Astrocyte (in vitro differentiated cells and primary cell): ENCODE data around the gene CCDC91. TPM values are rescaled to one million over a fixed set of nuclear protein-coding genes. Genes with fewer than 3 reads are reported as not detected.
"Not testable (repeated sequence)": the region's sequence is repeated elsewhere in the genome, so short reads cannot be mapped to it uniquely, and the experiment has no call there.

Source experiments
- DNase-seq: peaks from one replicate; pipeline ENCODE4 v3.0.0-alpha.2; 2010; ENCODE audit warnings: low read depth
- FAIRE-seq: peaks from 2 replicates; lab custom pipeline; 2011; peaks lifted over from hg19 to GRCh38; lab: Jason Lieb, UNC
- H2AFZ ChIP-seq: 2 replicates; pipeline ENCODE4 v1.6.0; 2012; ENCODE audit warnings: low read depth, low read length, inconsistent platforms
- H3K27ac ChIP-seq: 2 replicates; pipeline ENCODE4 v1.5.1; 2011; ENCODE audit warnings: low read depth, low read length, inconsistent platforms
- H3K27me3 ChIP-seq: 2 replicates; pipeline ENCODE4 v1.6.0; 2011; ENCODE audit warnings: low read length, inconsistent platforms; ENCODE audit not compliant: insufficient read depth
- H3K36me3 ChIP-seq: 2 replicates; pipeline ENCODE4 v1.5.1; 2011; ENCODE audit warnings: low read length, inconsistent platforms; ENCODE audit not compliant: insufficient read depth
- H3K4me1 ChIP-seq: 2 replicates; pipeline ENCODE4 v1.5.1; 2011; ENCODE audit warnings: low read length, inconsistent platforms; ENCODE audit not compliant: insufficient read depth
- H3K4me2 ChIP-seq: 2 replicates; pipeline ENCODE4 v1.6.0; 2012; ENCODE audit warnings: low read length, inconsistent platforms
- H3K4me3 ChIP-seq: 2 replicates; pipeline ENCODE4 v1.5.1; 2011; ENCODE audit warnings: low read depth, mild to moderate bottlenecking, low read length, inconsistent platforms; ENCODE audit not compliant: insufficient read depth
- H3K79me2 ChIP-seq: 2 replicates; pipeline ENCODE4 v1.6.0; 2012; ENCODE audit warnings: mild to moderate bottlenecking, low read length, inconsistent platforms; ENCODE audit not compliant: insufficient read depth
- H3K9ac ChIP-seq: 2 replicates; pipeline ENCODE4 v1.6.0; 2012; ENCODE audit warnings: mild to moderate bottlenecking, low read length, inconsistent platforms
- H3K9me3 ChIP-seq: 2 replicates; pipeline ENCODE4 v1.5.1; 2012; ENCODE audit warnings: low read depth, mild to moderate bottlenecking, low read length, inconsistent platforms; ENCODE audit not compliant: insufficient read depth
- H4K20me1 ChIP-seq: 2 replicates; pipeline ENCODE4 v1.6.0; 2012; ENCODE audit warnings: low read length, inconsistent platforms; ENCODE audit not compliant: insufficient read depth
- H3K27ac Mint-ChIP-seq: one replicate; pipeline ENCODE4 v1.8.0; 2021; ENCODE audit warnings: mild to moderate bottlenecking, mixed read lengths; ENCODE audit not compliant: unreplicated experiment
- H3K27me3 Mint-ChIP-seq: one replicate; pipeline ENCODE4 v1.8.0; 2021; ENCODE audit warnings: low read depth, mixed read lengths; ENCODE audit not compliant: unreplicated experiment
- H3K36me3 Mint-ChIP-seq: one replicate; pipeline ENCODE4 v1.8.0; 2021; ENCODE audit warnings: low read depth, mixed read lengths; ENCODE audit not compliant: unreplicated experiment
- H3K4me1 Mint-ChIP-seq: one replicate; pipeline ENCODE4 v1.8.0; 2021; ENCODE audit warnings: low read depth, mixed read lengths; ENCODE audit not compliant: unreplicated experiment
- H3K4me3 Mint-ChIP-seq: one replicate; pipeline ENCODE4 v1.8.0; 2021; ENCODE audit warnings: mild to moderate bottlenecking, moderate library complexity, mixed read lengths; ENCODE audit not compliant: unreplicated experiment
- H3K9me3 Mint-ChIP-seq: one replicate; pipeline ENCODE4 v1.8.0; 2021; ENCODE audit warnings: mild to moderate bottlenecking, mixed read lengths; ENCODE audit not compliant: unreplicated experiment
- CTCF ChIP-seq: IDR thresholded peaks from 2 replicates; pipeline ENCODE4 v1.5.1; 2011; ENCODE audit warnings: low read depth, mild to moderate bottlenecking, inconsistent platforms, low read length, moderate library complexity; ENCODE audit not compliant: insufficient read depth
- EZH2 ChIP-seq: IDR thresholded peaks from 2 replicates; pipeline ENCODE4 v1.6.1; 2012; ENCODE audit warnings: mild to moderate bottlenecking, low read length, inconsistent platforms; ENCODE audit not compliant: insufficient read depth
- total RNA-seq: library from RNA; stranded (reverse); gene quantifications from 2 replicates; pipeline ENCODE4 v1.2.1, GENCODE V29; 2021

CCDC91 gene
- total RNA-seq, 1 donor from 2014 or later = 19.3 TPM

- not testable (repeated sequence) for H3K36me3 Mint-ChIP-seq, H3K9ac ChIP-seq, H3K4me1 ChIP-seq, H3K4me3 Mint-ChIP-seq, H3K4me1 Mint-ChIP-seq, H3K4me2 ChIP-seq, H2AFZ ChIP-seq, H4K20me1 ChIP-seq, DNase-seq, H3K27me3 Mint-ChIP-seq, H3K79me2 ChIP-seq, H3K27ac ChIP-seq, H3K9me3 ChIP-seq, FAIRE-seq, H3K27me3 ChIP-seq, H3K4me3 ChIP-seq, H3K27ac Mint-ChIP-seq, H3K36me3 ChIP-seq
- peaks cover 12% of the 10 kb centered on the region for H3K9me3 Mint-ChIP-seq
Measured at GRCh38 chr12:28476206-28476605, 285.9 kb downstream of the CCDC91 start.

DNA sequence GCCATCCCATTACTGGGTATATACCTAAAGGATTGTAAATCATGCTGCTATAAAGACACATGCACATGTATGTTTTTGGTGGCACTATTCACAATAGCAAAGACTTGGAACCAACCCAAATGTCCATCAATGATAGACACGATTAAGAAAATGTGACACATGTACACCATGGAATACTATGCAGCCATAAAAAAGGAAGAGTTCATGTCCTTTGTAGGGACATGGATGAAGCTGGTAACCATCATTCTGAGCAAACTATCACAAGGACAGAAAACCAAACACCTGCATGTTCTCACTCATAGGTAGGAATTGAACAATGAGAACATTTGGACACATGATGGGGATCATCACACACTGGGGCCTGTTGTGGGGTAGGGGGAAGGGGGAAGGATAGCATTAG, 288.8 kb downstream of the CCDC91 start:
- not testable (repeated sequence) for H3K9ac ChIP-seq, H3K27ac Mint-ChIP-seq, H3K36me3 ChIP-seq, H3K4me3 ChIP-seq, FAIRE-seq, H3K4me1 Mint-ChIP-seq, H3K9me3 ChIP-seq, H3K36me3 Mint-ChIP-seq, H3K4me1 ChIP-seq, H3K27me3 ChIP-seq, H2AFZ ChIP-seq, H3K4me2 ChIP-seq, H3K4me3 Mint-ChIP-seq, H4K20me1 ChIP-seq, H3K27me3 Mint-ChIP-seq, H3K79me2 ChIP-seq, DNase-seq, H3K27ac ChIP-seq
- H3K9me3 Mint-ChIP-seq = peaks cover 12% of the 10 kb centered on the region

DNA sequence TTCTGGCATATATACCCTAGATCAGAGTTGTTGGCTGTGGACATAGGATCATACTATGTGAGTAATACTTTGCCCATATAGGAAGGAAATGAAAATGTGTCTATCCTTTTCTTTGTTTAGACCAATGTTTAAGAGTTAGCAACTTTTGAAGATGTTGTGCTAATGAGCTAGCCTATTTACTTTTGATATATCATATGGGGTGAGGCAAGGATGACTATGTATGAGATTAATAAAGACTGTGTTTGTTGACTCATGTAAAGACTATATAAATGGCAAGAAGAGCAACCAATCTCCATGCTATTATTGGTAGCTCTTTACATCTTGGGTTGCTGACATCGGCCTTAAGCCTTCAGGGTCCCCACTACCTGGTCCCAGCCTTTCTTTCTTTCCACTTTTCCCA, 289.4 kb downstream of the CCDC91 start:
- TF ChIP-seq EZH2 (no peak), CTCF (no peak)
- Histone ChIP-seq H2AFZ (no peak overlapping the region), H3K79me2 (no peaks in the 10 kb centered on the region), H4K20me1 (no peaks in the 10 kb centered on the region), H3K27me3 (no peaks in the 10 kb centered on the region), H3K9ac (no peak overlapping the region), H3K27ac (no peak overlapping the region), H3K4me2 (no peak overlapping the region), H3K4me3 (no peak overlapping the region), H3K9me3 (no peaks in the 10 kb centered on the region), H3K36me3 (no peaks in the 10 kb centered on the region), H3K4me1 (no peaks in the 10 kb centered on the region)
- no peak for DNase-seq
- no peak for FAIRE-seq
- H3K9me3 Mint-ChIP-seq = peaks cover 12% of the 10 kb centered on the region
- H3K4me3 Mint-ChIP-seq = no peak overlapping the region
- no peak overlapping the region for H3K27ac Mint-ChIP-seq
- H3K4me1 Mint-ChIP-seq = peaks cover 4% of the 10 kb centered on the region
- no peaks in the 10 kb centered on the region for H3K36me3 Mint-ChIP-seq
- no peaks in the 10 kb centered on the region for H3K27me3 Mint-ChIP-seq

GRCh38 chr12:28484156-28484555, 293.9 kb downstream of the CCDC91 start:
- Mint-ChIP-seq H3K9me3 (no peaks in the 10 kb centered on the region), H3K27ac (no peak overlapping the region), H3K27me3 (no peaks in the 10 kb centered on the region), H3K4me3 (no peak overlapping the region), H3K36me3 (no peaks in the 10 kb centered on the region), H3K4me1 (peaks cover 7% of the 10 kb centered on the region)
- H3K4me3 ChIP-seq = no peak overlapping the region
- FAIRE-seq (no peak), DNase-seq (no peak)
- H3K9ac ChIP-seq = no peak overlapping the region
- H3K79me2 ChIP-seq = no peaks in the 10 kb centered on the region
- no peaks in the 10 kb centered on the region for H3K4me1 ChIP-seq
- H3K27me3 ChIP-seq = no peaks in the 10 kb centered on the region
- TF ChIP-seq CTCF = no peak
- TF ChIP-seq EZH2 = no peak
- H3K27ac ChIP-seq = no peak overlapping the region
- H4K20me1 ChIP-seq = no peaks in the 10 kb centered on the region
- peaks cover 2% of the 10 kb centered on the region for H3K36me3 ChIP-seq
- H2AFZ ChIP-seq = no peak overlapping the region
- H3K4me2 ChIP-seq = no peak overlapping the region
- no peaks in the 10 kb centered on the region for H3K9me3 ChIP-seq
